HG03196 (cell line): ENCODE data around the gene LIMA1.
"Not testable (repeated sequence)": the region's sequence is repeated elsewhere in the genome, so short reads cannot be mapped to it uniquely, and the experiment has no call there.

Experiments used
- ATAC-seq: cut with Tn5 transposase; IDR thresholded peaks from one replicate; pipeline ENCODE4 v1.9.1; 2021; ENCODE audit not compliant: unreplicated experiment

The LIMA1 gene

GRCh38 chr12:50219001-50219400, 64.3 kb downstream of the LIMA1 start:
- ATAC-seq = not testable (repeated sequence)

GRCh38 chr12:50218386-50218785, 64.9 kb downstream of the LIMA1 start:
- ATAC-seq = no peak

GRCh38 chr12:50217202-50217601, 66.1 kb downstream of the LIMA1 start:
- ATAC-seq = no peak

DNA sequence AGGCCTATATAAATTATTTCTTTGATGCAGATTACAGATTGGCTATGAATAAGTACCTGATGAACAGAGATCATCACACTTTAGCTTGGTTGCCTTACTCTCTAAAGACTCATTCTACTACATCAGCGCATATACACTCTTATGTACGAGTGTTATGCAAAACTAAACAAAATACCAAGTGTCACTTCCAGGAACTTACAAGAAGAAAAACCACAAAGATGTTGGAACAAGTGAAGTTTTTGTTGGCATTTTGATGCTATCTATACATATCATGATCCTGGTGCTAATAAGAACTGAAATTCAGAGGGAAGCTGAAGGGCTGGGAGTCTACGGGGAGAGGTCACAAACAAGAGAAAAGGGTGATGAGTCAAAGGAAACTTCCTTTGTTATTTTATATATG, 68.3 kb downstream of the LIMA1 start:
- no peak for ATAC-seq

DNA sequence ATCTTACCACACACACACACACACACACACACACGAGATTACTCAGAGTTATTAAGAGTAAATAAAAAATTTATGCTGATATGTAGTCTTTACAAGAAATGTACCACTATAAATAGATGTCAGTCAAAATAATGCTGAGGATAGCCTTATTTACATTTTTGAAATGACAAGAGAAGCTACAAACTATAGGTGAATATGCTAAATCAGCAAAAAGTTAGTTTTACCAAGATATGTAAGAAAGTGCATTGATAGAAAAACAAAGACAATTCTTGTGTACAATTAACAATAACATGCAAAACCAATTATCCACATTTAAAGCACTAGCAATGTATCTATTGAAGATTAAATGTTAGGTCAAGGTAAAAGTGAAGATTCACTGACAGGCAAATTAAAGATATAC, 69.3 kb downstream of the LIMA1 start:
- no peak for ATAC-seq

GRCh38 chr12:50213439-50213838, 69.9 kb downstream of the LIMA1 start:
- ATAC-seq = no peak

DNA sequence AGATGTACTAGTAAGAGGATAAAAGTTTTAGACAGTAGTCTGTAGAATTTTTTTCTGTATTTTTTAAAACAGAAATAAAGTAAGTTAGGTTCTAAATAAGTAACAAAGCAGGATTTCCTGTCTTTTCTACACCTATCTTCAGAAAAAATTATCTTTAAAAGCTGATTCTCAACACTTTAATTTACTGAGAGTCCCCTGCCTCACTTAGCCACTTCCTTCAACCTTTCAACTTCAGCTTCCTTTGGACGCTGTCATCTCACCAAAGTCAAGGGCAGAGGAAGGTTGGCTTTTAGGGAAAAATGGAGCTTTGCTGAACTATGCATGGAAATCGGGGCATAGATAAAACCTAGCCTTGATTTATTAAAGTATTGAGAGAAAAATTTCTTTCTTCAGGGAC, 71.3 kb downstream of the LIMA1 start:
- ATAC-seq = no peak

DNA sequence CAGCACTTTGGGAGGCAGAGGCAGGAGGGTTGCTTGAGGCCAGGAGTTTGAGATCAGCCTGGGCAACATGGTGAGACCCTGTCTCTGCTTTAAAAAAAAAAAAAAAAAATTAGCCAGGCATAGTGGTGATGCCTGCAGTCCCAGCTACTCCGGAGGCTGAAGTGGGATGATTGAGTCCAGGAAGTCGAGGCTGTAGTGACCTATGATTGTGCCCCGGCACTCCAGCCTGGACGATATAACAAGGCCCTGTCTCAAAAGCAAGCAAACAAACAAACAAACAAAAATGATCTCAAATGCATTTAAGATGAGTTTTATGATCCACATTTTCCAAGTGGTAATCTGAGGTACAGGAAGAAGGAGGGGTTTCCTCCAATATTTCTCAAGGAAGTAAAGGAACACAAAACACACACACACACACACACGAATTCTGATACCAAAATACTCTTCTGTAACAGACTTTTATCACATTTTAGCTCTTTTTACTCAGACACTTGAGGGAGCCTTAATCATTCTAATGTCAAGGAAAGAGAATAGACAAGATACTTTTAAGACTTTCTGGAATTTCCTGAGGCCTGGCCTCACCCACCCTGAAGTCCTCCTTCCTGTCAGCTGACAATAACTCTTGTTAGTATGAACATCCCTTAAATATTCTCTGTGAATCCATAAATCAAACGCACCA, 71.8 kb downstream of the LIMA1 start:
- ATAC-seq = no peak

DNA sequence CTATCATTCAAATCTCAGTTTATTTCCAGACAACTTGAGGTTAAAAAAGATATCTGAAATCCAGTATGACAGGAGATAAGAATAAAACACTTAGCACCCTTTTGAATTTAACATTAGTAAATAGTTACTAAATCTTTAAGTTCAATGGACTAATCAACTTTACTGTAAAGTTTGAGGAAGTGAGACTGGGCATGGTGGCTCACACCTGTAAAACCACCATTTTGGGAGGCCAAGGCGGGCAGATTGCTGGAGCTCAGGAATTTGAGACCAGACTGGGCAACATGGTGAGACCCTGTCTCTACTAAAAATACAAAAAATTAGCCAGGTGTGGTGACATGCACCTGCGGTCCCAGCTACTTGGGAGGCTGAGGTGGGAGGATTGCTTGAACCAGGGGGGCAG, 75.9 kb downstream of the LIMA1 start:
- no peak for ATAC-seq

- no peak for ATAC-seq
Measured at GRCh38 chr12:50205648-50206047, 77.7 kb downstream of the LIMA1 start.

- no peak for ATAC-seq
Measured at GRCh38 chr12:50203691-50204090, 79.6 kb downstream of the LIMA1 start.

DNA sequence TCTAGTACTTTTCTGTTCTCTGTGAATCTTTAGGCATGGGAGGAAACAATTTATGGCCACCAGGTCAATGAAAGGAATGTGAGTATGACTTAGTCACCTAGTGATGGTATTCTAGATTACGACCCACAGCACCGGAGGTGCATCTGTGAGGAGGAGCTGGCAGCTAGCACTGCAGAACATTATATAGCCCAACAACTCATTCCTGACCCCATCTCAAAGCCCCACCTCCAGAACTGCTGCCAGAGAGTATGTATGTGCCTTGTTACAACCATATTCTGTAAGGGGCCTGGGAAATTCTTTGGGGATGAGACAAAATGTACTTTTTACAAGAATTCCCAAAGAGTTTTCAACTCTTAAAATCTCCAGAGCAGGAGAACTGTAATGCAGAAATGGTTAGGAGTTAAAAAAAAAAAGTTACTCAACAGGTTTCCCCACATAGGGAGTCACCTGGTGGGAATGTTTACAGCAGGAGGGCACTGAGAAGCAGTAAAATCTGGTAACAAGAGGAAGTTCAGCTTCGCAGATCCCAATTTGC, 81.3 kb downstream of the LIMA1 start:
- ATAC-seq = no peak

GRCh38 chr12:50200552-50201273, 82.6 kb downstream of the LIMA1 start:
- ATAC-seq = no peak

DNA sequence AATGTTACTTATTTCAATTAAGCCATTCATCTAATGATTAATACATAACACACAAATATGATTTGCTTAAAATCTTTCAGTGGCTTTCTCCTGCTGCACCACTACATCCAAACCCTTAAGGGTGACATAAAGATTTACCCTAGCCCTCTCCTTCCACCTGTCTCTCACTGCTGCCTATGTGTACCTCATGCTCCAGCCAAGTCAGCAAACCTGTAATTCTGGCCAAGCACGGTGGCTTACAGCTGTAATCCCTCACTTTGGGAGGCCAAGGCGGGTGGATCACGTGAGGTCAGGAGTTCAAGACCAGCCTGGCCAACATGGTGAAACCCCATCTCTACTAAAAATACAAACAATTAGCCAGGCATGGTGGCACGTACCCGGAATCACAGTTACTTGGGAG, 84.5 kb downstream of the LIMA1 start:
- ATAC-seq = no peak

GRCh38 chr12:50197297-50197727, 86.0 kb downstream of the LIMA1 start:
- no peak for ATAC-seq

GRCh38 chr12:50196537-50196936, 86.8 kb downstream of the LIMA1 start:
- no peak for ATAC-seq

GRCh38 chr12:50195832-50196231, 87.5 kb downstream of the LIMA1 start:
- no peak for ATAC-seq

- ATAC-seq = no peak
Measured at GRCh38 chr12:50192908-50193307, 90.4 kb downstream of the LIMA1 start.

- ATAC-seq = no peak
Measured at GRCh38 chr12:50192236-50192635, 91.1 kb downstream of the LIMA1 start.

GRCh38 chr12:50190859-50191258, 92.5 kb downstream of the LIMA1 start:
- no peak for ATAC-seq

DNA sequence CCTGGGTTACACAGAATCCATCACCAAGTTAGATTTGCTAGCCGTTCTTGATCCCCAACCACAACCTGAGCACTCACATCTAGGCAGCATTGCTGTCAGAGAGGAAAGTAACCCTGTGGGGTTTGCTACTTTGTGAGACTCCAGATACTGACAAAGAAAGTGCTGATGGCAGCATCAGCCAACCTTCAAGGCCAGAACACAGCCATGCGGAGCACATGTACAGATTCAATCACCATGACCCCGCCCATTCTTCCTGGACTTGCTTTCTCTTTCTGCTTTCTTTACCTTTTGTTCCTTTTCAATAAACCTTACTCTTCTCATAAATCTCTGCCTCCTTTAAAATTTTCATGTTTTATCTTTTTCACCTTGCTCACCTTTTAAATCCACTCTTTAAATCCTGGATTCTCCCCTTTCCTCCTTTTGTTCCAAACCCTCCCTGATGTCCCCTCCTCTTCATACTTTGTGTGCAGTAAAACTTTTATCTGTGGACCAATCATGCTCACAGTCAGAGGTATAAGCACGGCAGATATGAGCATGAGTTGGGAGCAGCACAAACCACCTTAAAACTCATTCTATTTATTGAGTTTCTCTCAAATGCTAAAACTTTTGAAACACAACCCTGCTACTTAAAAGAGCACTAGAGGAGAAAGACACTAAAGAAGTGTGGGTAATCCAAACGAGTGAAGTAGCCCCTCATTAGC, 94.3 kb downstream of the LIMA1 start:
- ATAC-seq = no peak

- ATAC-seq = no peak
Measured at GRCh38 chr12:50188241-50188781, 95.0 kb downstream of the LIMA1 start.
